Effector CD4-positive, alpha-beta T cell (primary cell): ENCODE data around the gene CAB39.
"Not testable (repeated sequence)": the region's sequence is repeated elsewhere in the genome, so short reads cannot be mapped to it uniquely, and the experiment has no call there.

Source experiments
- DNase-seq: peaks from one replicate; pipeline ENCODE4 v3.0.0-alpha.2; 2020

CAB39 gene

GRCh38 chr2:230715201-230715600, 2.6 kb downstream of the CAB39 start:
- DNase-seq = no peak

DNA sequence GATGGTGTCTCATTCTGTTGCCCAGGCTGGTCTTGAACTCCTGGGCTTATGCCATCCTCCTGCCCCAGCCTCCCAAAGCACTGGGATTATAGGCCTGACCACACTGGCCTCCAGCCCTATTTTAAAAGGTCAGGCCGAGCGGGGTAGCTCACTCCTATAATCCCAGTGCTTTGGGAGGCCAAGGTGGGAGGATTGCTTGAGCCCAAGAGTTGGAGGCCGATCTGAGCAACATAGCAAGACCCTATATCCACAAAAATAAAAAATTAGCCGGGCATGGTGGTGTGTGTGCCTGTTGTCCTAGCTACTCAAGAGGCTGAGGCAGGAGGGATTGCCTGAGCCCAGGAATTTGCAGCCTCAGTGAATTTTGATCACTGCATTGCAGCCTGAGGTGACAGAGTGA, 3.9 kb downstream of the CAB39 start:
- no peak for DNase-seq

GRCh38 chr2:230717600-230717999, 5.0 kb downstream of the CAB39 start:
- DNase-seq = no peak

- DNase-seq = no peak
Observed at GRCh38 chr2:230719340-230719739, 6.7 kb downstream of the CAB39 start.

GRCh38 chr2:230721712-230722111, 9.1 kb downstream of the CAB39 start:
- DNase-seq = no peak

- no peak for DNase-seq
Observed at GRCh38 chr2:230722207-230722885, 9.7 kb downstream of the CAB39 start.

GRCh38 chr2:230723363-230723762, 10.7 kb downstream of the CAB39 start:
- DNase-seq = peak; percentile 39

DNA sequence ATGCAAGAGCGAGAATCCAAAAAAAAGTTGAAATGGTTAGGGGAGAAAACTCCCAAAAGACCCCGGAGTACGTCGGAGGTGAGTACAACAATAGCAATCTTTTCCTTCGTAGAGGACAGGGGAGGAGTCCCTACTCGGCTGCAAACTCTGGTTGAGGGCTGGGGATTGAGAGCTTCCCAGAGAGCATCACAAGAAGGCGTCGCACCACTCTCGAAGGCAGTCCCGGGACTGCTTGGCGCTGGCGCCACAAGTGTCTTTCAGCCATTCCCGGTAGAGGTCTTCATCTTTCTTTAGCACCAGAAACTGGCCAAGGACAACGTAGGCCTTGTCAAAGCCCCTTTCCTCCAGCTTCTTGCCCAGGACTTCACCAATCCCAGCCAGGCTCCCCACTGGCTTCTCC, 12.3 kb downstream of the CAB39 start:
- DNase-seq = not testable (repeated sequence)

DNA sequence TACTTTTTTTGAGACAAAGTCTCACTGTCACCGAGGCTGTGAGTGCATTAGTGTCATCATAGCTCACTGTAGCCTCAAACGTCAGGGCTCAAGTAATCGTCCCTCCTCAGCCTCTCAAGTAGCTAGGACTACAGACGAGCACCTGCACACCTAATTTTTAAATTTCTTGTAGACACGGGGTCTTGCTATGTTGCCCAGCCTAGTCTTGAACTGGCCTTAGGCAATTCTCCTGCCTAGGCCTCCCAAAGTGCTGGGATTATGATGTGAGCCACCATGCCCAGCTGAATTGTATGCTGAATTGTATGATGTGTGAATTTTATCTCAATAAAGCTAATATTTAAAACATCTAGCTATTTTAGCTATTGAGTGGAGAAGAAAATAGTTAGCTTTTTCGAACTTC, 18.9 kb downstream of the CAB39 start:
- DNase-seq = no peak

DNA sequence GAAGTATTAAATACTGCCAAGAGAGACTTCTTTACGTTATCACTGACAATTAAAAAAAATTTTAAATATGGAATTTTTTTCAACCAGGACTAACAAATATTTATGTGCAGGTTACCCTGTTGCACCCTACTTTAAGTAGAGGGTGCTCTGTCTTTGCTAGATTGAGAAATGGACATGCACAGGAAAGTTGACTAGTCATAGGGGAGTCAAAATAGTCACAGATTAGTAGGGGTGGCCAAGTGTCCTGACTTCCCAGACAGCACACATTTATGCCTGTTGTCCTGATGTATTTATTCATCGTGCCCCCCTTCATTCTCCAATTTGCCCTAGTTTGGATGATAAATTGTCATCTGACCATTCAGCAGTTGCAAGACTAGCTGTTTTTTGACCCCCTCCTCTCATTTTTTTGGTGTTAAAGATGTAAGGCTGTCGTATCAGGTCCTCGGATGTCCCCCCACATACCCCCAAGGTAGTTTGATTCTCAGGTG, 20.3 kb downstream of the CAB39 start:
- DNase-seq = no peak

GRCh38 chr2:230734247-230735175, 21.9 kb downstream of the CAB39 start:
- no peak for DNase-seq

DNA sequence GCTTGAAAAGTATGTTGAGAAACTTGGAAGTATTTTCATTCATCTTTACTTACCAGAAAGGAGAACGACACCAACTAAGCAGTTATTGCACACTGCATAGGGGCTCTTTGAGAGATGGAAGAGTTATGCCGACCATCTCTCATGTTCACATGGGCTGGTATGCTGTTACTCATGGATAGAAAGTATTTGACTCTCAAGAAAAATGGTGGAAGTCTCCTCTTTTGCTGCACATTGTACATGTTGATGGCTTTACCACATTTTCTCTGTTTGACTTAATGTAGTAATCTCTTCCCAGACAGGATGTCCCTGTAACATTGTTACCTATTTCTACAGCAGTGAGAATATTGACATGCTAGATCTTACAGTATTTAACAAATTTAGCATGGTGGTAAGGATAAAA, 23.2 kb downstream of the CAB39 start:
- no peak for DNase-seq

DNA sequence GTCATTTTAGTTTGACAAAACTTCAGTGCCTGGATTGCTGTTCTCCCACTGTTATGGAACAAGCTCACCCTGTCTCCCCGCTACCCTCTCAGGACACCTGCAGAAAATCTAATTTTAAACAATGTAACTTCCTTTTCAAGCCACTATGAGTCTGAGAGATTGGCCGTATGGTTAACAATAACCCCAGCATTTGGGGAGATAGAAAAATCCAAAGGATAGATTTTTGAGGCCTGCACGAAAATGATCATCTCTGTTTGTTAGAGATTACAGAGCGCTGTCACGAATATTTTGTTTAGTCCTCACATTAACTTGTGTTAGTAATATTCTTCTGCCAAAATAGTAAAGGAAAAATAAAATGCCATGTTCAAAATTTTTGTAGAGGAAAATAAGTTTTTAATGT, 24.7 kb downstream of the CAB39 start:
- DNase-seq = no peak

- DNase-seq = no peak
Observed at GRCh38 chr2:230737791-230738226, 25.2 kb downstream of the CAB39 start.

- DNase-seq = no peak
Observed at GRCh38 chr2:230738391-230738811, 25.8 kb downstream of the CAB39 start.

GRCh38 chr2:230738924-230739323, 26.3 kb downstream of the CAB39 start:
- DNase-seq = no peak

DNA sequence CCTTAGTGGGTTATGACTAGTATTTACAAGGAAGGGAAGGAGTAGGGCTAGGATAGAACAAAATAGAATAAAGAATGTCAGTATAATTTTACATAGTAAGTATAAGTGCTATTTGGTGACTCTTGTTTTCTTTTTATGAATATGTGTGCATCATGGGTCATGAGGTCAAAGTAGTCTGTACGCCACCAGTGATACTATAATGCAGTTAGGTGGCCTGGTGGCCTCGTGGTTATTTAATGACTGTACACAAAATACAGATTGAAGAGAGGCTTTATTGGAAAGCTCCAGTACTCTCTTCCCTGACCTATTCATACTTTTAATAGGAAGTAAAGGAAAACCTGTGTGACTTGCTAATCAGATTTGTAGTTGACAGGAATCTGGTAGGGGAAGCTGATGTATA, 27.3 kb downstream of the CAB39 start:
- DNase-seq = no peak

DNA sequence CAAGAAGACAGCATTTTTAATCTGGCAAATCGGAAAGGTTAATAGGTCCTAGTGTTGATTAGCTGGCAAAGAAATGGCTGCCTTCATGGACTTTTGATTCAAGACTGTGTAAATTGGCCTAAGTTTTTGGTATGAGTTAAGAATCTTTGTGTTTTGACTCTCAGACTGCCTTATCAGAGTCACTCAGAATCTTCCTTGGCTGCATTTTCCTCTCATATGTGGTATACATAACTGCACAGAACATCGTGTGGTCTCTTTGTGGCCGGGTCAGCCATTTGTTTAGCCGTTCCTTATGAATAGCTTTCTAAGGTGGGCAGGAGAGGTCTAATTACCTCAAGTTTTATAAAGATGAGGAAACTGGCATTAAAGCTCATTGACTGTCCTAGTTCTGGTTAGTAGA, 30.1 kb downstream of the CAB39 start:
- no peak for DNase-seq

DNA sequence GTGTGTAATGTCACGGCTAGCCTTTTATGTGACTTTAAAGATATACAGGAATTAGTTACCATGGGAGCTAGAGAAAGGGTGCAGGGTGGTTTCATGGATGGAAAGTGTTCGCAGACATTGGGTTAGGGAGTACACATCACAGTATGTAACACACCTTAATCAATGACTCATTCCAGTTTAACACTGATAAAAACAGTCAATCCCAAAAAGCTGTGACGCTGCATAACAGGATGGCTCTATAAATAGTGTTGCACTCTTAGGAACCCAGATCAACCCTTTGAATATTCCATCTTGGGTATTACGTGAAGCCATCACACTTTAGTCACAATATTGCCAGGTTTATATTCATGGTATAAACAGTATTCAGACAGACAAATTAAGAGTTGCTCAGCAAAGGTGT, 33.6 kb downstream of the CAB39 start:
- DNase-seq = no peak

DNA sequence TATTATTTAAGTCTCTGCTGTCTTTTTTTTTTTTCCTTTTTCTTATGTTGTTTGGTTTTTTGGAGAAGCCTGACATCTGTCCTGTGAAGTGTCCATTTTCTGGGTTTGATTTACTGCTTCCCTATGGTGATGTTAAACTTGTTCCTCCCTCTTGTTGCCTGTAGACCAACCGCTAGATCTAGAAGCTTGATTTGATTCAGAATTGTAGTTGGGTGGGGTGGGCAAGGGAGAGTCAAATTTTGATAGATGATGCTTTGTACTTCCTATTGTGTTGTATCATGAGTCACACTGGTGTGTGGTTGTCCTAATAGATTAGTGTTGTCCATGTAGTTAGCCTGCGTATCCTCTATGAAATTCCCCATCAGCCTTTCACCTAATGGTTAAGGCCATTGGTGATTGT, 35.4 kb downstream of the CAB39 start:
- no peak for DNase-seq

- DNase-seq = no peak
Observed at GRCh38 chr2:230749111-230749510, 36.5 kb downstream of the CAB39 start.

DNA sequence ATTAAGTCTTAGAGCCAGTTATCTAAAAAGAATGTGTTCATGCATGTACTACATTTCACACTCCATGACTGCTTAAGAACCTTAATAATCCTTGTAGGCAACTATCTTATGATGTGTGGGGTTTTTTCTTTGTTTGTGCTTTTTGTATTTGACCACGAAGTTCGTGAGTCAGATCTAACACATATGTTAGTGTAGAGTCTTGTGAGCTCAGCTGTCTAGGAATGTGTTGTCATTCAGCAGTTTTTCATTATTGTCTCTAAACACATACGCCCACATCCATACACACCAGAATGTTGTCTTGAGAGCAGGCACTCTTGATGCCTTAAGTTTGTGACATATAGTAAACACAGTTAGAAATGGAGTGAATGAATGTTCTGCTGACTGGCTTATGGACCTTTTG, 38.4 kb downstream of the CAB39 start:
- DNase-seq = no peak

DNA sequence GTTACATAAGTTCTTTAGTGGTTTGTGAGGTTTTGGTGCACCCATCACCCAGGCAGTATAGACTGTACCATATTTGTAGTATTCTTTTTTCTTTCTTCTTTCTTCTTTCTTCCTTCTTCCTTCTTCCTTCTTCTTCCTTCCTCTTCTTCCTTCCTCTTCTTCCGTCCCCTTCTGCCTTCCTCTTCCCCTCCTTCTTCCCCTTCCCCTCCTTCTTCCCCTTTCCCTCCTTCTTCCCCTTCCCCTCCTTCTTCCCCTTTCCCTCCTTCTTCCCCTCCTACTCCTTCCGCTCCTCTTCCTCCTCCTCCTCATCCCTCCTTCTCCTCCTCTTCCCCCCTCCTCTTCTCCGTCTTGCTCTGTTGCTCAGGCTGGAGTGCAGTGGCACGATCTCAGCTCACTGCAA, 41.6 kb downstream of the CAB39 start:
- DNase-seq = no peak

- no peak for DNase-seq
Observed at GRCh38 chr2:230757476-230757875, 44.8 kb downstream of the CAB39 start.
